Measurements from ENCODE around the gene DHFR. TPM values are rescaled to one million over a fixed set of nuclear protein-coding genes. Genes with fewer than 3 reads are reported as not detected.

DHFR gene
- total and polyA plus RNA-seq, 9 of the 15 experiments (the other 6 are each of a cell fraction or from before 2014, with no cell fraction given): 45.6 to 176 (median 97.7) TPM

GRCh38 chr5:80608731-80609130, 46.1 kb downstream of the DHFR start:
- no peaks in the 10 kb centered on the region for H3K9me3 ChIP-seq (replicated peaks; ENCODE audit: control insufficient read depth, insufficient read depth, low read depth, low read length)
- H3K27me3 ChIP-seq (ENCODE audit: control insufficient read depth in 2 of 2, insufficient read depth in 2 of 2, low read length in 2 of 2): no peaks in the 10 kb centered on the region
- BruUV-seq (replicated peaks): no TSS peak
- no peak for DNase-seq (ENCODE audit: extremely low read depth in 1 of 4, low spot score in 3 of 4)
- H4K20me1 ChIP-seq (replicated peaks; ENCODE audit: control insufficient read depth, insufficient read depth, low read length): no peaks in the 10 kb centered on the region
- H2AFZ ChIP-seq (ENCODE audit: low read depth, low read length): no peak overlapping the region
- no peak overlapping the region for H3K27ac ChIP-seq (ENCODE audit: extremely low read depth, low read depth, low read length)
- FAIRE-seq: no peak
- in situ Hi-C loops (cut with MboI) (no loop called here), intact Hi-C loops (cut with micrococcal nuclease) (no loop called here)
- H3K4me1 ChIP-seq (replicated peaks in 1 of 2; ENCODE audit: control insufficient read depth in 2 of 2, insufficient read depth in 2 of 2, low read length in 2 of 2): no peaks in the 10 kb centered on the region
- H3K36me3 ChIP-seq (ENCODE audit: control insufficient read depth, insufficient read depth, low read length): no peaks in the 10 kb centered on the region
- ChIA-PET POLR2A (no interaction called here), CTCF (ENCODE audit: low intra/inter-chr PET ratio) (no interaction called here)
- H3K79me2 ChIP-seq (ENCODE audit: control insufficient read depth, insufficient read depth, low read length): no peaks in the 10 kb centered on the region
- 18% methylated on average over 1 of the region's 1 CpG for WGBS (ENCODE audit: insufficient coverage, low coverage, missing lambda C conversion rate)
- H3K4me2 ChIP-seq (ENCODE audit: insufficient read depth, low read length): no peak overlapping the region
- ATAC-seq: no peak
- no peak overlapping the region for H3K9ac ChIP-seq (ENCODE audit: insufficient read depth in 1 of 2, low read depth in 2 of 2, low read length in 2 of 2)
- no peaks in the 10 kb centered on the region for H3K9me1 ChIP-seq (ENCODE audit: control insufficient read depth, insufficient read depth, low read length)
- no peak overlapping the region for H3K4me3 ChIP-seq
- no peak for TF ChIP-seq KAT8 (IDR thresholded peaks at IDR 0.05; ENCODE audit: low read depth)
- no peak for TF ChIP-seq KDM1A (IDR thresholded peaks at IDR 0.05)
- no peak for TF ChIP-seq ZBED1 (IDR thresholded peaks at IDR 0.05)
- no peak for TF ChIP-seq NFIX (CRISPR knock-in tag; IDR thresholded peaks at IDR 0.05; ENCODE audit: low read depth)
- no peak for TF ChIP-seq PRDM10 (IDR thresholded peaks at IDR 0.05; ENCODE audit: partially characterized antibody)
- TF ChIP-seq GMEB1 (CRISPR knock-in tag; IDR thresholded peaks at IDR 0.05): no peak
- TF ChIP-seq HMGXB4 (CRISPR knock-in tag; IDR thresholded peaks at IDR 0.05): no peak
- TF ChIP-seq SOX6 (IDR thresholded peaks at IDR 0.05): no peak
- no peak for TF ChIP-seq ZNF143 (CRISPR knock-in tag; IDR thresholded peaks at IDR 0.05)
- no peak for TF ChIP-seq NR2C1 (IDR thresholded peaks at IDR 0.05)
- no peak for TF ChIP-seq NR2C1 (tag; IDR thresholded peaks at IDR 0.05)
- no peak for TF ChIP-seq SIN3A (IDR thresholded peaks at IDR 0.05; ENCODE audit: borderline replicate concordance in 2 of 2, control insufficient read depth in 1 of 2, low read depth in 2 of 2, low read length in 2 of 2)
- TF ChIP-seq SIRT6 (IDR thresholded peaks at IDR 0.05; ENCODE audit: low read depth, low read length): no peak
- TF ChIP-seq ZBTB9 (CRISPR knock-in tag; IDR thresholded peaks at IDR 0.05): no peak
- no peak for TF ChIP-seq MCM3 (IDR thresholded peaks at IDR 0.05)
- no peak for TF ChIP-seq GABPA (tag; conservative IDR thresholded peaks at IDR 0.05; ENCODE audit: low read depth)
- no peak for TF ChIP-seq HNRNPH1 (optimal IDR thresholded peaks at IDR 0.05; ENCODE audit: low read depth, low read length)
